K562 (cell line): ENCODE results near the gene ZFAND2A. TPM values are rescaled to one million over a fixed set of nuclear protein-coding genes. Genes with fewer than 3 reads are reported as not detected.
A peak's percentile ranks its signal among the peaks of the same experiment; 100 is the strongest.

Source experiments
- ASH1L ChIP-seq: fragments of 450-650 bp; IDR thresholded peaks from 2 replicates; pipeline ENCODE4 v1.6.1; 2018; ENCODE audit warnings: borderline replicate concordance, mild to moderate bottlenecking, low read depth; ENCODE audit not compliant: partially characterized antibody
- DNMT1 ChIP-seq: fragments of 450-650 bp; IDR thresholded peaks from 2 replicates; pipeline ENCODE4 v1.6.1; 2016; ENCODE audit warnings: antibody characterized with exemption, mild to moderate bottlenecking
- FOXA1 ChIP-seq: fragments of 450-650 bp; IDR thresholded peaks from 2 replicates; pipeline ENCODE4 v1.6.1; 2016; ENCODE audit warnings: mild to moderate bottlenecking, borderline replicate concordance
- HDAC2 ChIP-seq: fragments of 450-650 bp; IDR thresholded peaks from 2 replicates; pipeline ENCODE4 v1.6.1; 2016; ENCODE audit warnings: mild to moderate bottlenecking
- HSF4 ChIP-seq: fragments of 250-450 bp; sonication (Bioruptor Pico); IDR thresholded peaks from 2 replicates; pipeline ENCODE4 v2.1.2; 2022; ENCODE audit warnings: mild to moderate bottlenecking, moderate library complexity, borderline replicate concordance
- KDM5B ChIP-seq: fragments of 200-600 bp; sonication (generic); IDR thresholded peaks from 2 replicates; pipeline ENCODE4 v1.6.1; 2012; ENCODE audit warnings: low read depth, mild to moderate bottlenecking, moderate library complexity, low read length, control low read depth, inconsistent platforms; ENCODE audit not compliant: insufficient replicate concordance
- MAFK ChIP-seq: IDR thresholded peaks from 2 replicates; pipeline ENCODE4 v1.6.1; 2011; ENCODE audit warnings: low read length, improper control_type of control experiment
- MAZ ChIP-seq, 2 experiments: fragments of 450-650 bp in 1 of 2; sonication (generic) in 1 of 2; formaldehyde crosslinking; IDR thresholded peaks in 1 of 2; conservative IDR thresholded peaks in 1 of 2; 2 replicates each; pipeline versions ENCODE4 v1.4.0 to v1.5.0; 2020; ENCODE audit warnings: mild to moderate bottlenecking in 1 of 2, missing genetic modification reagents in 1 of 2
- MTA1 ChIP-seq: fragments of 450-650 bp; IDR thresholded peaks from 2 replicates; pipeline ENCODE4 v1.6.1; 2017; ENCODE audit warnings: borderline replicate concordance
- NCOA4 ChIP-seq: fragments of 450-650 bp; IDR thresholded peaks from 2 replicates; pipeline ENCODE4 v1.6.1; 2018; ENCODE audit warnings: mild to moderate bottlenecking; ENCODE audit not compliant: partially characterized antibody
- NFE2 ChIP-seq: IDR thresholded peaks from 2 replicates; pipeline ENCODE4 v1.6.1; 2014; ENCODE audit warnings: antibody characterized with exemption, low read depth
- PHB ChIP-seq: fragments of 250-450 bp; sonication (Bioruptor Pico); IDR thresholded peaks from 2 replicates; pipeline ENCODE4 v1.5.0; 2021
- PHB2 ChIP-seq: fragments of 450-650 bp; IDR thresholded peaks from 2 replicates; pipeline ENCODE4 v1.6.1; 2017; ENCODE audit warnings: low read depth
- PHTF2 ChIP-seq: fragments of 250-450 bp; sonication (Bioruptor Pico); IDR thresholded peaks from 2 replicates; pipeline ENCODE4 v1.5.0; 2021; ENCODE audit warnings: mild to moderate bottlenecking
- PTRF ChIP-seq: fragments of 450-650 bp; IDR thresholded peaks from 2 replicates; pipeline ENCODE4 v1.6.1; 2016; ENCODE audit warnings: mild to moderate bottlenecking, missing genetic modification characterization, missing compliant biosample characterization
- SETDB1 ChIP-seq: IDR thresholded peaks from one replicate; pipeline ENCODE4 v1.6.1; 2012; ENCODE audit warnings: low read length, control low read depth, inconsistent platforms
- SP1 ChIP-seq: sonication (generic); formaldehyde crosslinking; IDR thresholded peaks from 2 replicates; pipeline ENCODE4 v1.8.1; 2022; ENCODE audit warnings: mild to moderate bottlenecking, missing genetic modification reagents
- TAF1 ChIP-seq: IDR thresholded peaks from 2 replicates; pipeline ENCODE4 v1.6.1; 2011; ENCODE audit warnings: mild to moderate bottlenecking, low read length, moderate library complexity; ENCODE audit not compliant: insufficient read depth, control insufficient read depth, severe bottlenecking; ENCODE audit errors: extremely low read depth
- TBP ChIP-seq: optimal IDR thresholded peaks from 2 replicates; pipeline ENCODE3; 2011; ENCODE audit warnings: low read depth, low read length, improper control_type of control experiment
- YY1 ChIP-seq, 3 experiments: IDR thresholded peaks; 2 replicates each; pipeline ENCODE4 v1.6.1; 2011; ENCODE audit warnings: low read length in 2 of 3, mild to moderate bottlenecking in 2 of 3, moderate library complexity in 2 of 3, borderline replicate concordance in 1 of 3, control low read depth in 1 of 3, low read depth in 1 of 3; ENCODE audit not compliant: insufficient read depth in 3 of 3, insufficient replicate concordance in 2 of 3, control insufficient read depth in 1 of 3, insufficient read length in 1 of 3; ENCODE audit errors: extremely low read depth in 1 of 3
- ZC3H8 ChIP-seq: fragments of 450-650 bp; IDR thresholded peaks from 2 replicates; pipeline ENCODE4 v1.6.1; 2017
- ZFX ChIP-seq: sonication (generic); formaldehyde crosslinking; IDR thresholded peaks from 2 replicates; pipeline ENCODE4 v1.8.0; 2022; ENCODE audit warnings: mild to moderate bottlenecking, missing genetic modification reagents, moderate library complexity
- ZNF695 ChIP-seq: fragments of 450-650 bp; formaldehyde crosslinking; IDR thresholded peaks from 2 replicates; pipeline ENCODE4 v1.4.0; 2020; ENCODE audit warnings: mild to moderate bottlenecking, moderate library complexity
- polyA plus RNA-seq, 8 experiments: library from polyadenylated mRNA; depleted of rRNA in 4 of 8; stranded (reverse) in 5 of 8; unstranded in 3 of 8; fragments of >200 nt; fragmentation: Nextera tagmentation in 2 of 8; fragmentation: Illumina TruSeq in 1 of 8; extraction: Ambion mirVana in 2 of 8; extraction: Trizol in 1 of 8; gene quantifications; 2 replicates each; pipeline versions ENCODE4 v1.2.1 to v1.2.3, GENCODE V29; 2011 to 2014; ENCODE audit warnings: inconsistent platforms in 1 of 8, missing spikeins in 1 of 8
- total RNA-seq, 7 experiments: library from RNA; depleted of rRNA in 6 of 7; stranded (reverse); fragments of >200 nt in 6 of 7; fragmentation: Illumina TruSeq in 2 of 7; extraction: Trizol in 2 of 7; gene quantifications; 2 replicates each; pipeline versions ENCODE4 v1.2.1 to v1.2.3, GENCODE V29; 2011 to 2021; ENCODE audit warnings: low replicate concordance in 1 of 7
- TF ChIP-seq, protein P1 (sequence below), 2 experiments: fragments of 150-350 bp in 1 of 2; IDR thresholded peaks; 2 replicates each; pipeline ENCODE4 v1.6.1; 2012 to 2016; ENCODE audit warnings: low read depth in 2 of 2, low read length in 2 of 2, mild to moderate bottlenecking in 1 of 2, moderate library complexity in 1 of 2
- TF ChIP-seq, protein P2 (sequence below): fragments of 450-650 bp; formaldehyde crosslinking; IDR thresholded peaks from 2 replicates; pipeline ENCODE4 v1.4.0; 2022; ENCODE audit warnings: missing genetic modification characterization

ZFAND2A gene
- total and polyA plus RNA-seq, 9 of the 15 experiments (the other 6 are each of a cell fraction or from before 2014, with no cell fraction given), result 16.8 to 56.8 (median 26.1) TPM

DNA sequence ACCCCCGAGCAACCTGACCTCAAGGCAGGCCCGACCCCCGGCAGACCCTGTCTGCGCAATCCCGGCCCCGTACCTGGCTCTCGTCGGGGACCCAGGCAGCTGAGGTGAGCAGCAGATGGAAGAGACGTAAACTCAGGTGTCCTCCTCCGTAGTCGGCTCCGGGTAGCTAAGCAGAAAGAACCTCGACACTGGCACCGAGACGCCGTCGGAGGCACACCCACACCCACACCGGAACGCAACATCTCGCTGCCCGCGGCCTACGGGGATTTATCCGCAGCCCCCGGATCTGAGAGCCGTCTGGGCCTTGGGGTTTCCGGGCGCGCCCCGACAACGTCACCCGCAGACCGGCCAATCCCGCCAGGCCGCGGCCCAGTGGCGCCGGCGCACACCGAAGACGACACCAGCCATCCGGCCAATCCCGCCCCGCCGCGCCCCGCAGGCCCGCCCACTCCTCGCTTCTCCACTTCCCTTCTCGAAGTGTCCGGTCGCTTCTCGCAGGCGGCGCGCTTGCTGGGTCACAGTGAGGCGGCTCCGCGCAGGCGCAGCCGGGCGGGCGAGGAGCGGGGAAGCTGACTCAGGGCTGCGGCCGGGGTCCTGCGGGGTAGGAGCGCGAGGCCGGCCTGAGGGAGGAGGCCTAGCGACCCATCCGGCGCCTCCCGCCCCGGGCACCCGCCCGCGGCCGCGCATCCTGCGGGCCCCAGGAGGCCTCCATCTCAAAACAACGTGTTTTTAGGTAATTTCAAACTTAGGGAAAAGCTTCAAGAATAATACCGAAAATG, at the start of gene ZFAND2A (continued):
- TF ChIP-seq ZFX (CRISPR knock-in tag), result peak; percentile 92
- no peak for TF ChIP-seq PHB2
- TF ChIP-seq PHB (CRISPR knock-in tag), result no peak
- no peak for TF ChIP-seq HSF4 (CRISPR knock-in tag)
- no peak for TF ChIP-seq SETDB1
- TF ChIP-seq MAZ (CRISPR knock-in tag; conservative IDR thresholded peaks at IDR 0.05 in 1 of 2, IDR thresholded peaks at IDR 0.05 in 1 of 2), result peak in 1 of 2 experiments; percentile 73; a peak in 2 of 4 replicates
- TF ChIP-seq FOXA1, result no peak
- no peak for TF ChIP-seq ZNF695 (CRISPR knock-in tag)
- TF ChIP-seq KDM5B, result peak; percentile 74
- TF ChIP-seq YY1 (IDR thresholded peaks at IDR 0.05; ENCODE audit: borderline replicate concordance in 1 of 3, control insufficient read depth in 1 of 3, extremely low read depth in 1 of 3, insufficient read depth in 3 of 3, insufficient read length in 1 of 3, insufficient replicate concordance in 2 of 3, low read depth in 1 of 3, low read length in 2 of 3), result peak in 2 of 3 experiments; percentile 65 to 75
- no peak for TF ChIP-seq DNMT1
- TF ChIP-seq PHTF2, result no peak
- TF ChIP-seq ASH1L, result peak; percentile 49
- peak; percentile 97 for TF ChIP-seq SP1 (CRISPR knock-in tag)
- TF ChIP-seq ZC3H8, result no peak
- no peak for TF ChIP-seq NCOA4
- TF ChIP-seq TBP, result peak; percentile 68
- TF ChIP-seq MTA1, result peak; percentile 99
- TF ChIP-seq MAFK, result peak; percentile 65; the same call in 1 of the 2 replicates
- TF ChIP-seq, protein P1, sequence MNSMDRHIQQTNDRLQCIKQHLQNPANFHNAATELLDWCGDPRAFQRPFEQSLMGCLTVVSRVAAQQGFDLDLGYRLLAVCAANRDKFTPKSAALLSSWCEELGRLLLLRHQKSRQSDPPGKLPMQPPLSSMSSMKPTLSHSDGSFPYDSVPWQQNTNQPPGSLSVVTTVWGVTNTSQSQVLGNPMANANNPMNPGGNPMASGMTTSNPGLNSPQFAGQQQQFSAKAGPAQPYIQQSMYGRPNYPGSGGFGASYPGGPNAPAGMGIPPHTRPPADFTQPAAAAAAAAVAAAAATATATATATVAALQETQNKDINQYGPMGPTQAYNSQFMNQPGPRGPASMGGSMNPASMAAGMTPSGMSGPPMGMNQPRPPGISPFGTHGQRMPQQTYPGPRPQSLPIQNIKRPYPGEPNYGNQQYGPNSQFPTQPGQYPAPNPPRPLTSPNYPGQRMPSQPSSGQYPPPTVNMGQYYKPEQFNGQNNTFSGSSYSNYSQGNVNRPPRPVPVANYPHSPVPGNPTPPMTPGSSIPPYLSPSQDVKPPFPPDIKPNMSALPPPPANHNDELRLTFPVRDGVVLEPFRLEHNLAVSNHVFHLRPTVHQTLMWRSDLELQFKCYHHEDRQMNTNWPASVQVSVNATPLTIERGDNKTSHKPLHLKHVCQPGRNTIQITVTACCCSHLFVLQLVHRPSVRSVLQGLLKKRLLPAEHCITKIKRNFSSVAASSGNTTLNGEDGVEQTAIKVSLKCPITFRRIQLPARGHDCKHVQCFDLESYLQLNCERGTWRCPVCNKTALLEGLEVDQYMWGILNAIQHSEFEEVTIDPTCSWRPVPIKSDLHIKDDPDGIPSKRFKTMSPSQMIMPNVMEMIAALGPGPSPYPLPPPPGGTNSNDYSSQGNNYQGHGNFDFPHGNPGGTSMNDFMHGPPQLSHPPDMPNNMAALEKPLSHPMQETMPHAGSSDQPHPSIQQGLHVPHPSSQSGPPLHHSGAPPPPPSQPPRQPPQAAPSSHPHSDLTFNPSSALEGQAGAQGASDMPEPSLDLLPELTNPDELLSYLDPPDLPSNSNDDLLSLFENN (IDR thresholded peaks at IDR 0.05; ENCODE audit: low read depth in 2 of 2, low read length in 2 of 2), result 0 out of 4 replicates have a peak, but pooled peaks of 1 of the 2 experiments have one; percentile 46
- TF ChIP-seq, protein P2, sequence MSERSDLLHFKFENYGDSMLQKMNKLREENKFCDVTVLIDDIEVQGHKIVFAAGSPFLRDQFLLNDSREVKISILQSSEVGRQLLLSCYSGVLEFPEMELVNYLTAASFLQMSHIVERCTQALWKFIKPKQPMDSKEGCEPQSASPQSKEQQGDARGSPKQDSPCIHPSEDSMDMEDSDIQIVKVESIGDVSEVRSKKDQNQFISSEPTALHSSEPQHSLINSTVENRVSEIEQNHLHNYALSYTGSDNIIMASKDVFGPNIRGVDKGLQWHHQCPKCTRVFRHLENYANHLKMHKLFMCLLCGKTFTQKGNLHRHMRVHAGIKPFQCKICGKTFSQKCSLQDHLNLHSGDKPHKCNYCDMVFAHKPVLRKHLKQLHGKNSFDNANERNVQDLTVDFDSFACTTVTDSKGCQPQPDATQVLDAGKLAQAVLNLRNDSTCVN (CRISPR knock-in tag), result no peak
- TF ChIP-seq NFE2, result peak; percentile 72
- peak; percentile 72; the same call in 1 of the 2 replicates for TF ChIP-seq HDAC2
- TF ChIP-seq PTRF, result no peak
- peak; percentile 91 for TF ChIP-seq TAF1
